Testis (tissue), 3 donors: ENCODE data around the gene RASD2. TPM values are rescaled to one million over a fixed set of nuclear protein-coding genes. Genes with fewer than 3 reads are reported as not detected.

Experiments
- DNase-seq: peaks from one replicate; pipeline ENCODE4 v3.0.0-alpha.2; 2019
- H3K27ac ChIP-seq, 2 donors: fragments of 200-600 bp; sonication (generic); one replicate each; pipeline ENCODE4 v1.5.1; 2019
- H3K27me3 ChIP-seq: fragments of 200-600 bp; sonication (generic); one replicate; pipeline ENCODE4 v1.5.1; 2019
- H3K36me3 ChIP-seq: fragments of 200-600 bp; sonication (generic); one replicate; pipeline ENCODE4 v1.5.1; 2017; ENCODE audit warnings: low read depth; ENCODE audit errors: missing control alignments
- H3K4me1 ChIP-seq: fragments of 200-600 bp; sonication (generic); one replicate; pipeline ENCODE4 v1.5.1; 2019
- H3K4me3 ChIP-seq, 2 donors: fragments of 200-600 bp; sonication (generic); one replicate each; pipeline ENCODE4 v1.5.1; 2017 to 2019
- H3K9me3 ChIP-seq: fragments of 200-600 bp; sonication (generic); one replicate; pipeline ENCODE4 v1.5.1; 2017
- POLR2A ChIP-seq: fragments of 450-650 bp; IDR thresholded peaks from one replicate; pipeline ENCODE4 v1.6.1; 2017; ENCODE audit warnings: antibody characterized with exemption, mild to moderate bottlenecking, moderate library complexity
- whole genome bisulfite sequencing, 2 donors: methylation state at CpG; one replicate each; pipeline ENCODE4 v1.1.5; 2018; 5-methylcytosine and 5-hydroxymethylcytosine counted together
- intact Hi-C: fragments of 100-400 bp; cut with DNase I; formaldehyde crosslinking; loops from one replicate; pipeline ENCODE4 v1.15.1; 2023; ENCODE audit warnings: low total_unique reads
- polyA plus RNA-seq: library from polyadenylated mRNA; stranded (reverse); fragments of 350-450 nt; fragmentation: Illumina TruSeq; extraction: RNeasy Lipid Tissue Mini Kit (QIAGEN cat#74804); gene quantifications from one replicate; pipeline ENCODE4 v1.2.3, GENCODE V29; 2014; ENCODE audit warnings: low read depth, low replicate concordance; ENCODE audit not compliant: insufficient read depth
- total RNA-seq, 2 donors: library from RNA; depleted of rRNA; stranded (reverse); fragments of >200 nt; gene quantifications; one replicate each; pipeline ENCODE4 v1.2.3, GENCODE V29; 2016
- TF ChIP-seq, protein P1 (sequence below), 3 experiments: fragments of 450-650 bp in 2 of 3; fragments of 200-600 bp in 1 of 3; sonication (generic) in 1 of 3; IDR thresholded peaks; one replicate each; pipeline ENCODE4 v1.5.1; 2016 to 2019; ENCODE audit warnings: antibody characterized with exemption in 3 of 3, mild to moderate bottlenecking in 2 of 3, moderate library complexity in 1 of 3

The RASD2 gene
- total and polyA plus RNA-seq, 3 donors from 2014 or later = 1.2 to 1.7 (median 1.7) TPM

DNA sequence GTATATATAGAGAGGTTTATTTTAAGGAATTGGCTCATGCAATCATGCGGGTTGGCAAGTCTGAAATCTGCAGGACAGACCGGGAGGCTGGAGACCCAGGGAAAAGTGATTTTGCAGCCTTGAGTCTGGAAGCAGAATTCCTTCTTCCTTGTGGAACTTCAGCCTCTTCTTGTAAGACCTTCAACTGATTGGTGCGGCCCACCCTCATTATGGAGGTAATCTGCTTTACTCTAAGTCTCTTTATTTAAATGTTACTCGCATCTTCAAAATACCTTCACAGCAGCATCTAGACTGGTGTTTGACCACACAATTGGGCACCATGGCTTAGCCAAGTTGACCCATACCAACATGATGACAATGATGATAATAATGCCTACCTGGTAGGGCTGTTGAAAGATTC, 58.7 kb downstream of the RASD2 start:
- Histone ChIP-seq H3K4me1 (no peaks in the 10 kb centered on the region), H3K27ac (no peak overlapping the region), H3K36me3 (no peaks in the 10 kb centered on the region), H3K4me3 (no peak overlapping the region), H3K27me3 (no peaks in the 10 kb centered on the region), H3K9me3 (no peaks in the 10 kb centered on the region)
- intact Hi-C loops = no loop called here
- WGBS, 2 donors = 92 to 96% methylated on average over 4 of the region's 4 CpGs
- no peak for DNase-seq
- TF ChIP-seq, protein P1, sequence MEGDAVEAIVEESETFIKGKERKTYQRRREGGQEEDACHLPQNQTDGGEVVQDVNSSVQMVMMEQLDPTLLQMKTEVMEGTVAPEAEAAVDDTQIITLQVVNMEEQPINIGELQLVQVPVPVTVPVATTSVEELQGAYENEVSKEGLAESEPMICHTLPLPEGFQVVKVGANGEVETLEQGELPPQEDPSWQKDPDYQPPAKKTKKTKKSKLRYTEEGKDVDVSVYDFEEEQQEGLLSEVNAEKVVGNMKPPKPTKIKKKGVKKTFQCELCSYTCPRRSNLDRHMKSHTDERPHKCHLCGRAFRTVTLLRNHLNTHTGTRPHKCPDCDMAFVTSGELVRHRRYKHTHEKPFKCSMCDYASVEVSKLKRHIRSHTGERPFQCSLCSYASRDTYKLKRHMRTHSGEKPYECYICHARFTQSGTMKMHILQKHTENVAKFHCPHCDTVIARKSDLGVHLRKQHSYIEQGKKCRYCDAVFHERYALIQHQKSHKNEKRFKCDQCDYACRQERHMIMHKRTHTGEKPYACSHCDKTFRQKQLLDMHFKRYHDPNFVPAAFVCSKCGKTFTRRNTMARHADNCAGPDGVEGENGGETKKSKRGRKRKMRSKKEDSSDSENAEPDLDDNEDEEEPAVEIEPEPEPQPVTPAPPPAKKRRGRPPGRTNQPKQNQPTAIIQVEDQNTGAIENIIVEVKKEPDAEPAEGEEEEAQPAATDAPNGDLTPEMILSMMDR (IDR thresholded peaks at IDR 0.05) = no peak
- TF ChIP-seq POLR2A = no peak

DNA sequence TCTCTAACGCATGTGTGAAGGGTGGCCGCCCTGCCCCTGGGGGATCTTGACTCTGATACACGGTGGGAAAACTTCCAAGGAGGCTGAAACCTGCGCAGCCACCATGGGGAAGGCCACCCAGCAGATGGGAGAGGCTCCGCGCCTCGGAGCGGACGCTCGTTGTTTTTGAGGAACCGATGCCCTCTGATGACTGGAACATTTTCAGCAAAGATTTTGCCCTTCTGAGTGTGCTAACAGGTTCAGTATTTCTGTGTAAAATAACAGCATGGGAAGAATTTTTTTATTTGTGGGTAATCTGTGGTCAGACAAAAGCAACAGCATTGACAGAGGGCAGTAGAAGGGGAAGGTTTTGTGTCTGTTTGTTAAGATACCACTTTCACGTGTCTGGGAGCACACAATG, 59.8 kb downstream of the RASD2 start:
- no peaks in the 10 kb centered on the region for H3K9me3 ChIP-seq
- H3K27me3 ChIP-seq = no peaks in the 10 kb centered on the region
- intact Hi-C loops = no loop called here
- no peaks in the 10 kb centered on the region for H3K36me3 ChIP-seq
- TF ChIP-seq, protein P1 (IDR thresholded peaks at IDR 0.05) = no peak
- TF ChIP-seq POLR2A = no peak
- H3K4me3 ChIP-seq = no peak overlapping the region
- WGBS, 2 donors = 76 to 83% methylated on average over 11 to 12 of the region's 12 CpGs
- H3K27ac ChIP-seq = no peak overlapping the region
- no peaks in the 10 kb centered on the region for H3K4me1 ChIP-seq
- DNase-seq = no peak

DNA sequence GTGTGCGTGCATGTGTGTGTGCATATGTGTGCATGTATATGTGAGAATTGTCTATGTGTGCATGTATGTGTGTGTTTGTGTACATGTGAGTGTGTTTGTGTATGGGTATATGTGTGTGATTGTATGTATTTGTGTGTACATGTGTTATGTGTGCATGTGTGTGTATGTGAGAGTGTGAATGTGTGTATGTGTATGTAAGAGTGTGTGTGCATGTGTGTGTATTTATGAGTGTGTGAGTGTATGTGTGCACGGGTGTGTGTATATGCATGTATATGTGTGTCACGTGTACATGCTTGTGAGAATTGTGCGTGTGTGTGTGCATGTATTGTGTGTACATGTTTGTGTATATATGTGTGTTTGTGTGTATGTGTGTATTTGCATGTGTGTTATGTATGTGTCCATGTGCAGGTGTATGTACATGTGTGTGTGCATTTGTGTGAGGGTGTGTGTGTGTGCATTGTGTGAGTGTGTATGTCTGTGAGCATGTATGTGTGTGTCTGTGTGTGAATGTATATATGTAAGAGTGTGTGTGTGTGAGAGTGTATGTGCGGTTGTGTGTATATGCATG, 60.5 kb downstream of the RASD2 start:
- intact Hi-C loops = no loop called here
- DNase-seq = no peak
- H3K9me3 ChIP-seq = no peaks in the 10 kb centered on the region
- no peaks in the 10 kb centered on the region for H3K36me3 ChIP-seq
- no peaks in the 10 kb centered on the region for H3K27me3 ChIP-seq
- no peak overlapping the region for H3K4me3 ChIP-seq
- H3K4me1 ChIP-seq = no peaks in the 10 kb centered on the region
- TF ChIP-seq, protein P1 (IDR thresholded peaks at IDR 0.05) = no peak
- TF ChIP-seq POLR2A = no peak
- 75 to 87% methylated on average over 5 of the region's 5 CpGs for WGBS, 2 donors
- no peak overlapping the region for H3K27ac ChIP-seq

DNA sequence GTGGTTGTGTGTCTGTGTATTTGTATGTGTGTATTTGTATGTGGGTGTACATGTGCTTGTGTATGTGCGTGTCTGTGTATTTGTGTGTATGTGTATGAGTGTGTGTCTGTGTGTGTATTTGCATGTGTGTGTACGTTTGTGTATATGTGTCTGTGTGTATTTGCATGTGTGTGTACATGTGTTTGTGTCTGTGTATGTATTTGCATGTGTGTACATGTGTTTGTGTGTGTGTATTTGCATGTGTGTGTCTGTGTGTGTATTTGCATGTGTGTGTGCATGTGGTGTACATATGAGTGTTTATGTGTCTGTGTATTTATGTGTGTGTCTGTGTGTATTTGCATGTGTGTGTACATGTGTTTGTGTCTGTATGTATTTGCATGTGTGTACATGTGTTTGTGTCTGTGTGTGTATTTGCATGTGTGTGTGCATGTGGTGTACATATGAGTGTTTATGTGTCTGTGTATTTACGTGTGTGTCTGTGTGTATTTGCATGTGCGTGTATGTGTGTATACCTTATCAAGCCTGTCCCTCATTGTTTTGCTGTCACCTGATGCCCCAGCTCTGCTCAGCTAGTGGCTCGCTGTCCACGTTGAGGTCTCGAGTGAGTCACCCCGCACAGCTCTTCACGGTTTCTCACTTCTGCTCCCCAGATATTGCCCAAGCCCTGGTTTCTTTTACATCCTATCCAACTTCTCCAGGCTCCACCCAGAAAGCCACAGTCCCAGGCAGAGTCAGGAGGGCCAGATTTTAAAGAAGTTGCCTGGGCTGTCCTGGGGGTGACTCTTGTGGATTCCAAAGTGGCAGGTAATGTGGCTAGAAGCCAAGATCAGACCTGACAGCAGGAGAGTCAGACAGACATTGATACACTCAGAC, 61.3 kb downstream of the RASD2 start:
- no peak overlapping the region for H3K27ac ChIP-seq
- intact Hi-C loops = no loop called here
- peak; percentile 21 for DNase-seq
- 74 to 75% methylated on average over 9 of the region's 9 CpGs for WGBS, 2 donors
- no peaks in the 10 kb centered on the region for H3K9me3 ChIP-seq
- TF ChIP-seq, protein P1 (IDR thresholded peaks at IDR 0.05) = no peak
- no peak for TF ChIP-seq POLR2A
- no peaks in the 10 kb centered on the region for H3K36me3 ChIP-seq
- H3K27me3 ChIP-seq = no peaks in the 10 kb centered on the region
- no peaks in the 10 kb centered on the region for H3K4me1 ChIP-seq
- H3K4me3 ChIP-seq = no peak overlapping the region

Other genes with a start within 250 kb of the RASD2 start
- gene TOM1, start 240.9 kb upstream of the RASD2 start, total RNA-seq = 10 to 100 TPM; 66.2 to 68.0 TPM
- 65.7 TPM for gene TOM1, start 240.9 kb upstream of the RASD2 start, polyA plus RNA-seq
- gene HMOX1, start 159.7 kb upstream of the RASD2 start, total RNA-seq = 10 to 100 TPM; 22.0 to 35.2 TPM
- 37.8 TPM for gene HMOX1, start 159.7 kb upstream of the RASD2 start, polyA plus RNA-seq
- 10 to 100 TPM; 34.3 to 49.6 TPM for gene MCM5, start 140.7 kb upstream of the RASD2 start, total RNA-seq
- 42.1 TPM for gene MCM5, start 140.7 kb upstream of the RASD2 start, polyA plus RNA-seq
- 1 to 10 TPM in 1 of 2 donors, under 1 TPM in 1; 0.93 to 2.2 TPM for gene MB, start 76.5 kb downstream of the RASD2 start, total RNA-seq
- gene MB, start 76.5 kb downstream of the RASD2 start, polyA plus RNA-seq = 62.6 TPM
- gene APOL6, start 107.6 kb downstream of the RASD2 start, total RNA-seq = 1 to 10 TPM; 2.2 to 2.8 TPM
- gene APOL6, start 107.6 kb downstream of the RASD2 start, polyA plus RNA-seq = 3.6 TPM
- gene APOL5, start 177.0 kb downstream of the RASD2 start, total RNA-seq = under 1 TPM in 1 of 2 donors, not detected in 1; 0.31 TPM
- gene APOL5, start 177.0 kb downstream of the RASD2 start, polyA plus RNA-seq = 0.74 TPM